HCT116 (cell line): ENCODE results near the gene IL23A. TPM values are rescaled to one million over a fixed set of nuclear protein-coding genes. Genes with fewer than 3 reads are reported as not detected.
A peak's percentile ranks its signal among the peaks of the same experiment; 100 is the strongest.

Experiments
- ATAC-seq: fragments of 200-7000 bp; cut with Tn5 transposase; 2 replicates; pipeline ENCODE4 v1.9.1; 2020; ENCODE audit warnings: mild to moderate bottlenecking, moderate library complexity
- BruUV-seq: library from RNA; stranded (reverse); fragments of 400-500 nt; replicated peaks from 2 replicates; lab custom pipeline; 2021; lab: Mats Ljungman, UMichigan
- CTCF ChIA-PET: fragments of 300-600 bp; sonication (Branson Sonifier 250); formaldehyde crosslinking; loops from one replicate; lab custom pipeline; 2021; ENCODE audit warnings: antibody characterized with exemption; lab: Charles Lee
- POLR2A ChIA-PET: fragments of 300-600, 350-600 bp; sonication (Branson Sonifier 250); formaldehyde crosslinking; loops from one replicate; lab custom pipeline; 2021; ENCODE audit warnings: antibody characterized with exemption; lab: Charles Lee
- RAD21 ChIA-PET, 2 experiments: fragments of 300-600 bp; sonication (Branson Sonifier 250); formaldehyde crosslinking; loops; one replicate each; lab custom pipeline; 2023; ENCODE audit warnings: low total read pairs in 2 of 2; ENCODE audit not compliant: uncharacterized antibody in 2 of 2, unreplicated experiment in 2 of 2, low non-redundant PET in 1 of 2; lab: Charles Lee
- DNase-seq: peaks from one replicate; pipeline ENCODE4 v3.0.0-alpha.2; 2010; ENCODE audit warnings: low read depth, low spot score
- H2AFZ ChIP-seq: fragments of 200-600 bp; shearing (Covaris generic), sonication (generic); 2 replicates; pipeline ENCODE4 v1.6.1; 2017; ENCODE audit warnings: low read depth, mixed run types, mixed read lengths, antibody characterized with exemption, low read length; ENCODE audit not compliant: poor library complexity, severe bottlenecking
- H3K27ac ChIP-seq: 2 replicates; pipeline ENCODE4 v1.5.1; 2012; ENCODE audit warnings: low read depth, low read length
- H3K27me3 ChIP-seq: fragments of 200-600 bp; sonication (generic); 2 replicates; pipeline ENCODE4 v1.6.1; 2016; ENCODE audit warnings: mixed run types, low read length, mixed read lengths; ENCODE audit not compliant: insufficient read depth
- H3K36me3 ChIP-seq, 2 experiments: fragments of 200-500 bp in 1 of 2; fragments of 200-600 bp in 1 of 2; sonication (Bioruptor generic) in 1 of 2; sonication (generic) in 1 of 2; 2 replicates each; pipeline versions ENCODE4 v1.5.1 to v1.6.1; 2014 to 2016; ENCODE audit warnings: low read length in 2 of 2, inconsistent platforms in 1 of 2, mixed read lengths in 1 of 2, mixed run types in 1 of 2; ENCODE audit not compliant: insufficient read depth in 2 of 2, control insufficient read depth in 1 of 2
- H3K4me1 ChIP-seq, 2 experiments: fragments of 200-600 bp in 1 of 2; sonication (generic) in 1 of 2; 2 replicates each; pipeline versions ENCODE4 v1.5.1 to v1.6.1; 2012 to 2017; ENCODE audit warnings: low read length in 2 of 2, inconsistent platforms in 1 of 2, mild to moderate bottlenecking in 1 of 2, mixed read lengths in 1 of 2, mixed run types in 1 of 2, moderate library complexity in 1 of 2; ENCODE audit not compliant: insufficient read depth in 2 of 2, control insufficient read depth in 1 of 2
- H3K4me2 ChIP-seq: fragments of 200-600 bp; sonication (generic); 2 replicates; pipeline ENCODE4 v1.6.1; 2017; ENCODE audit warnings: mixed run types, low read length, mixed read lengths
- H3K4me3 ChIP-seq, 2 experiments: fragments of 200-600 bp in 1 of 2; sonication (generic) in 1 of 2; replicated peaks in 1 of 2; 2 replicates each; pipeline ENCODE4 v1.5.1; 2011 to 2016; ENCODE audit warnings: low read length in 2 of 2, control low read depth in 1 of 2, low read depth in 1 of 2, mild to moderate bottlenecking in 1 of 2, mixed read lengths in 1 of 2, mixed run types in 1 of 2
- H3K79me2 ChIP-seq: fragments of 200-600 bp; sonication (generic); 2 replicates; pipeline ENCODE4 v1.6.1; 2017; ENCODE audit warnings: mild to moderate bottlenecking, mixed run types, low read length, moderate library complexity, mixed read lengths; ENCODE audit not compliant: insufficient read depth
- H3K9ac ChIP-seq: fragments of 200-600 bp; sonication (generic); 2 replicates; pipeline ENCODE4 v1.6.1; 2016; ENCODE audit warnings: low read length, mixed read lengths
- H3K9me2 ChIP-seq: fragments of 200-600 bp; sonication (generic), shearing (Covaris generic); 2 replicates; pipeline ENCODE4 v1.6.1; 2017; ENCODE audit warnings: mixed run types, mild to moderate bottlenecking, moderate library complexity; ENCODE audit not compliant: insufficient read depth
- H3K9me3 ChIP-seq, 2 experiments: fragments of 200-500 bp in 1 of 2; fragments of 200-600 bp in 1 of 2; sonication (Bioruptor generic) in 1 of 2; sonication (generic) in 1 of 2; 2 replicates each; pipeline ENCODE4 v1.6.1; 2014 to 2017; ENCODE audit warnings: low read length in 2 of 2, mixed read lengths in 2 of 2, inconsistent platforms in 1 of 2, low read depth in 1 of 2, mild to moderate bottlenecking in 1 of 2, mixed run types in 1 of 2, moderate library complexity in 1 of 2; ENCODE audit not compliant: control insufficient read depth in 1 of 2, insufficient read depth in 1 of 2
- H4K20me1 ChIP-seq: fragments of 200-600 bp; sonication (generic), shearing (Covaris generic); 2 replicates; pipeline ENCODE4 v1.6.1; 2017; ENCODE audit warnings: mixed run types, mild to moderate bottlenecking, moderate library complexity; ENCODE audit not compliant: insufficient read depth
- CEBPB ChIP-seq: IDR thresholded peaks from 2 replicates; pipeline ENCODE4 v1.6.1; 2012; ENCODE audit warnings: low read depth
- EGR1 ChIP-seq: IDR thresholded peaks from 2 replicates; pipeline ENCODE4 v1.6.1; 2012; ENCODE audit warnings: low read depth
- ELF1 ChIP-seq: IDR thresholded peaks from 2 replicates; pipeline ENCODE4 v1.6.1; 2012; ENCODE audit warnings: low read depth, borderline replicate concordance
- EZH2 ChIP-seq: fragments of 200-600 bp; sonication (generic); IDR thresholded peaks from 2 replicates; pipeline ENCODE4 v1.6.1; 2017; ENCODE audit warnings: antibody characterized with exemption, mixed run types
- EZH2phosphoT487 ChIP-seq: fragments of 200-600 bp; IDR thresholded peaks from 2 replicates; pipeline ENCODE4 v1.6.1; 2018; ENCODE audit warnings: antibody characterized with exemption, borderline replicate concordance
- FOSL1 ChIP-seq: IDR thresholded peaks from 2 replicates; pipeline ENCODE4 v1.6.1; 2012; ENCODE audit warnings: low read depth
- JUND ChIP-seq: IDR thresholded peaks from 2 replicates; pipeline ENCODE4 v1.6.1; 2012
- POLR2A ChIP-seq: IDR thresholded peaks from 2 replicates; pipeline ENCODE4 v1.7.0; 2011; ENCODE audit warnings: borderline replicate concordance; ENCODE audit not compliant: insufficient read depth, insufficient read length; ENCODE audit errors: extremely low read depth
- POLR2AphosphoS5 ChIP-seq: IDR thresholded peaks from 2 replicates; pipeline ENCODE4 v1.6.1; 2011; ENCODE audit warnings: mild to moderate bottlenecking, low read depth, low read length, moderate library complexity
- RAD21 ChIP-seq: IDR thresholded peaks from 2 replicates; pipeline ENCODE4 v1.6.1; 2012; ENCODE audit warnings: low read depth, mild to moderate bottlenecking
- SIN3A ChIP-seq: IDR thresholded peaks from 2 replicates; pipeline ENCODE4 v1.6.1; 2012; ENCODE audit warnings: low read depth
- SP1 ChIP-seq: IDR thresholded peaks from 2 replicates; pipeline ENCODE4 v1.6.1; 2012; ENCODE audit warnings: low read depth
- TCF7L2 ChIP-seq: IDR thresholded peaks from 2 replicates; pipeline ENCODE4 v1.7.0; 2011; ENCODE audit warnings: borderline replicate concordance, inconsistent platforms; ENCODE audit not compliant: insufficient read depth, insufficient read length; ENCODE audit errors: extremely low read depth
- YY1 ChIP-seq: IDR thresholded peaks from 2 replicates; pipeline ENCODE4 v1.6.1; 2011; ENCODE audit warnings: low read length, low read depth, moderate library complexity, mild to moderate bottlenecking; ENCODE audit not compliant: insufficient replicate concordance; ENCODE audit errors: extremely low read depth
- ZFX ChIP-seq: fragments of 450-650 bp; IDR thresholded peaks from 2 replicates; pipeline ENCODE4 v1.6.1; 2017
- intact Hi-C: fragments of 100-400 bp; cut with micrococcal nuclease; formaldehyde crosslinking; loops from 2 replicates; pipeline ENCODE4 v1.10.0; 2022
- total RNA-seq: library from RNA; stranded (reverse); gene quantifications from one replicate; pipeline ENCODE4 v1.2.1, GENCODE V29; 2021; ENCODE audit not compliant: unreplicated experiment
- TF ChIP-seq, protein P1 (sequence below), 3 experiments: fragments of 200-600 bp in 1 of 3; sonication (generic) in 1 of 3; IDR thresholded peaks in 2 of 3; conservative IDR thresholded peaks in 1 of 3; 2 replicates each; pipeline ENCODE4 v1.5.1; 2012 to 2017; ENCODE audit warnings: low read depth in 2 of 3, low read length in 2 of 3, antibody characterized with exemption in 1 of 3, borderline replicate concordance in 1 of 3, control low read depth in 1 of 3, mild to moderate bottlenecking in 1 of 3, mixed read lengths in 1 of 3, mixed run types in 1 of 3, moderate library complexity in 1 of 3; ENCODE audit not compliant: insufficient read depth in 1 of 3
- TF ChIP-seq, protein P2 (sequence below): IDR thresholded peaks from 2 replicates; pipeline ENCODE4 v1.6.1; 2012
- TF ChIP-seq, protein P3 (sequence below): IDR thresholded peaks from 2 replicates; pipeline ENCODE4 v1.6.1; 2012; ENCODE audit warnings: low read depth
- TF ChIP-seq, protein P4 (sequence below): IDR thresholded peaks from 2 replicates; pipeline ENCODE4 v1.6.1; 2012

IL23A gene
- total RNA-seq, 1 experiment from 2014 or later: 0.59 TPM

DNA sequence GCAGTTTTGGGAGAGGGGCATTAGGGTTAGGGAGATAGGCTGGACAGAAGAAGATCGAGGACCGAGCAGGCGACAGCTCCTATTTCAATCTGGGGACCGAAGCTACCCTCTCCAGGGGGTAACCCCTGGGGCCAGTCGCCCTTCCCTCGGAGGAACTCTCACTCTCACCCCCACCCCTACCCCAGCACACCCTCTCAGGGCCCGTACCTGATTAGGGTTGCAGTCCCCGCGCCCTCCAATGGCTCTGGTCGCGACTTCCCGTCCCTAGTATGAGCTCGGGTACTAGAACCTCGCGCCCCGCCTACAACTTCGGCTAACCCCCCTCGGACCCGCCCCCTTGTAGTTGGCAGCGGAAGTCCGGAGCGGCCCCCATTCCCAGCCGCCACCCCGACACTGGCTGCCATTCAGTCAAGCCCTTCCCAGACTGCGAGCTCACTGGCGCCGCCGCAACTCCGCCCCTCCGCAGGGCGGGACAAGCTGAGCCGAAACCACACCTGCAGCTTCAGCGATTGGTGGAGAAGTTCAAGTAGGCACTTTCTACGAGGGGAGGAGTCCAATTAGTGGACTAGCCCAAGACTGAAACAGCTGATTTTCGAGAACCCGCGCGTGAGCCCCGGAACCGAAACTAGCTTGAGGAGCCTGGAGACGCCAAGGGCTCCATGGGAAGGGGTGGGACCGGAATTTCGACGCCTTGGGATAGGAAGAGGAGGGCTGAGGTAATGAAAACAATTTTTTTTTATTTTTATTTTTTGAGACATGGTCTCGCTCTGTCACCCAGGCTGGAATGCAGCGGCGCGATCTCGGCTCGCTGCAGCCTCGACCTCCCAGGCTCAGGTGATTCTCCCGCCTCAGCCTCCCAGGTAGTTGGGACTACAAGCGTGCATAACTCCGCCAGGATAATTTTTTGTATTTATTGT is 21.4 kb downstream of the IL23A start, which contains the start of gene STAT2 (continued):
- TF ChIP-seq, protein P1, sequence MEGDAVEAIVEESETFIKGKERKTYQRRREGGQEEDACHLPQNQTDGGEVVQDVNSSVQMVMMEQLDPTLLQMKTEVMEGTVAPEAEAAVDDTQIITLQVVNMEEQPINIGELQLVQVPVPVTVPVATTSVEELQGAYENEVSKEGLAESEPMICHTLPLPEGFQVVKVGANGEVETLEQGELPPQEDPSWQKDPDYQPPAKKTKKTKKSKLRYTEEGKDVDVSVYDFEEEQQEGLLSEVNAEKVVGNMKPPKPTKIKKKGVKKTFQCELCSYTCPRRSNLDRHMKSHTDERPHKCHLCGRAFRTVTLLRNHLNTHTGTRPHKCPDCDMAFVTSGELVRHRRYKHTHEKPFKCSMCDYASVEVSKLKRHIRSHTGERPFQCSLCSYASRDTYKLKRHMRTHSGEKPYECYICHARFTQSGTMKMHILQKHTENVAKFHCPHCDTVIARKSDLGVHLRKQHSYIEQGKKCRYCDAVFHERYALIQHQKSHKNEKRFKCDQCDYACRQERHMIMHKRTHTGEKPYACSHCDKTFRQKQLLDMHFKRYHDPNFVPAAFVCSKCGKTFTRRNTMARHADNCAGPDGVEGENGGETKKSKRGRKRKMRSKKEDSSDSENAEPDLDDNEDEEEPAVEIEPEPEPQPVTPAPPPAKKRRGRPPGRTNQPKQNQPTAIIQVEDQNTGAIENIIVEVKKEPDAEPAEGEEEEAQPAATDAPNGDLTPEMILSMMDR (IDR thresholded peaks at IDR 0.05 in 2 of 3, conservative IDR thresholded peaks at IDR 0.05 in 1 of 3; ENCODE audit: borderline replicate concordance in 1 of 3, insufficient read depth in 1 of 3, low read depth in 2 of 3, low read length in 2 of 3): no peak
- TF ChIP-seq ZFX: no peak
- TF ChIP-seq POLR2AphosphoS5: peak; percentile 91

DNA sequence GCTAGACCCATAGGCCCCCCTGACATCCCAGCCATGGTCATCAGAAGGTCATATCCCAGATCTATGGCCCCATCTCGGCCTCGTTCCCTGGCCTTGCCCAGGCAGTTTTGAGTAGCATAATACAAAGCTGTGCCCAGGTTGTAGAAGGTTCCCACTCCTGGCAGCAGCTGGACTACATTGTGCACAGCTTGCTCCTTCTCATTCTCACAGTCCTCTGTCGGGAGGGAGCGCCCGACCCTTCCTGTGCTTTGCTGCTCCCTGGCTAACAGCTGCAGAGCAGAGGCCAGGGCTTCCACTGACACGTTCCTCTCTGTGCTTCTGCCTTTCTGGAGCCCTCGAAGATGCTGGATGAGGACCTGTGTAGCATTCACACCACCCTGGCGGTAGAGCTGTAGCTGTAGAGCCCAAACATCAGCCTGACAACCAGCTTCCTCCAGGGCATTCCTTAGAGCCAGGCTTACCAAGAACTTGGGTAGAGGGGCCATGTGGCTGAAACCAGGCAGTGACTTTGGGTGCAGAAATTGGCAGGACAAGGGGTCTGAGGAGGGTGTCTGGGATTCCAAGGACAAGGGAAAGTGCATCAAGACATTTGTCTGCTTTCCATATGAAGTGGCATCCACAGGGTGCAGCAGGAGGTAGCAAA is 22.9 kb downstream of the IL23A start:
- Histone ChIP-seq H3K36me3 (no peaks in the 10 kb centered on the region), H3K4me2 (peak overlapping the region; percentile 83), H3K27me3 (no peaks in the 10 kb centered on the region), H3K4me1 (peaks cover 10 to 18% of the 10 kb centered on the region in 2 experiments; a peak in 3 of 4 replicates), H3K9me3 (no peaks in the 10 kb centered on the region), H3K79me2 (peaks cover 10% of the 10 kb centered on the region; the same call in 1 of the 2 replicates), H3K27ac (no peak overlapping the region), H3K9me2 (no peaks in the 10 kb centered on the region), H2AFZ (no peak overlapping the region), H3K4me3 (no peak overlapping the region; a peak in 1 of 4 replicates), H3K9ac (no peak overlapping the region), H4K20me1 (no peaks in the 10 kb centered on the region)
- ATAC-seq (no peak), DNase-seq (no peak)
- no TSS peak for BruUV-seq
- intact Hi-C loops: loop anchor here (2.0 kb wide), 1 partner anchor 27 kb away; no protein-coding TSS in a partner anchor
- ChIA-PET RAD21 (no interaction called here), CTCF (no interaction called here), POLR2A (interaction anchor here (1.2 to 2.5 kb wide), 3 partner anchors 8 to 29 kb away, joined by 5 to 20 read pairs (median 16); partner anchors contain the start of gene PAN2)
- no peak for TF ChIP-seq RAD21
- TF ChIP-seq EGR1: no peak
- no peak for TF ChIP-seq EZH2
- TF ChIP-seq, protein P2, sequence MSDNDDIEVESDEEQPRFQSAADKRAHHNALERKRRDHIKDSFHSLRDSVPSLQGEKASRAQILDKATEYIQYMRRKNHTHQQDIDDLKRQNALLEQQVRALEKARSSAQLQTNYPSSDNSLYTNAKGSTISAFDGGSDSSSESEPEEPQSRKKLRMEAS: no peak
- no peak for TF ChIP-seq POLR2A
- no peak for TF ChIP-seq JUND
- no peak for TF ChIP-seq EZH2phosphoT487
- no peak for TF ChIP-seq YY1
- TF ChIP-seq, protein P3, sequence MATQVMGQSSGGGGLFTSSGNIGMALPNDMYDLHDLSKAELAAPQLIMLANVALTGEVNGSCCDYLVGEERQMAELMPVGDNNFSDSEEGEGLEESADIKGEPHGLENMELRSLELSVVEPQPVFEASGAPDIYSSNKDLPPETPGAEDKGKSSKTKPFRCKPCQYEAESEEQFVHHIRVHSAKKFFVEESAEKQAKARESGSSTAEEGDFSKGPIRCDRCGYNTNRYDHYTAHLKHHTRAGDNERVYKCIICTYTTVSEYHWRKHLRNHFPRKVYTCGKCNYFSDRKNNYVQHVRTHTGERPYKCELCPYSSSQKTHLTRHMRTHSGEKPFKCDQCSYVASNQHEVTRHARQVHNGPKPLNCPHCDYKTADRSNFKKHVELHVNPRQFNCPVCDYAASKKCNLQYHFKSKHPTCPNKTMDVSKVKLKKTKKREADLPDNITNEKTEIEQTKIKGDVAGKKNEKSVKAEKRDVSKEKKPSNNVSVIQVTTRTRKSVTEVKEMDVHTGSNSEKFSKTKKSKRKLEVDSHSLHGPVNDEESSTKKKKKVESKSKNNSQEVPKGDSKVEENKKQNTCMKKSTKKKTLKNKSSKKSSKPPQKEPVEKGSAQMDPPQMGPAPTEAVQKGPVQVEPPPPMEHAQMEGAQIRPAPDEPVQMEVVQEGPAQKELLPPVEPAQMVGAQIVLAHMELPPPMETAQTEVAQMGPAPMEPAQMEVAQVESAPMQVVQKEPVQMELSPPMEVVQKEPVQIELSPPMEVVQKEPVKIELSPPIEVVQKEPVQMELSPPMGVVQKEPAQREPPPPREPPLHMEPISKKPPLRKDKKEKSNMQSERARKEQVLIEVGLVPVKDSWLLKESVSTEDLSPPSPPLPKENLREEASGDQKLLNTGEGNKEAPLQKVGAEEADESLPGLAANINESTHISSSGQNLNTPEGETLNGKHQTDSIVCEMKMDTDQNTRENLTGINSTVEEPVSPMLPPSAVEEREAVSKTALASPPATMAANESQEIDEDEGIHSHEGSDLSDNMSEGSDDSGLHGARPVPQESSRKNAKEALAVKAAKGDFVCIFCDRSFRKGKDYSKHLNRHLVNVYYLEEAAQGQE: no peak
- TF ChIP-seq FOSL1: no peak
- TF ChIP-seq TCF7L2: no peak
- TF ChIP-seq SP1: no peak
- no peak for TF ChIP-seq SIN3A
- no peak for TF ChIP-seq CEBPB
- no peak for TF ChIP-seq ELF1
- TF ChIP-seq, protein P4, sequence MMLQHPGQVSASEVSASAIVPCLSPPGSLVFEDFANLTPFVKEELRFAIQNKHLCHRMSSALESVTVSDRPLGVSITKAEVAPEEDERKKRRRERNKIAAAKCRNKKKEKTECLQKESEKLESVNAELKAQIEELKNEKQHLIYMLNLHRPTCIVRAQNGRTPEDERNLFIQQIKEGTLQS: no peak
